HG03432 (cell line): ENCODE results near the gene ZCCHC14.

ENCODE experiments used
- ATAC-seq: cut with Tn5 transposase; IDR thresholded peaks from one replicate; pipeline ENCODE4 v1.9.1; 2021; ENCODE audit warnings: mild to moderate bottlenecking, moderate library complexity; ENCODE audit not compliant: unreplicated experiment

Gene ZCCHC14

GRCh38 chr16:87435372-87436224 is 57.2 kb downstream of the ZCCHC14 start:
- no peak for ATAC-seq

- ATAC-seq, result no peak
Measured at GRCh38 chr16:87434146-87434667, 58.6 kb downstream of the ZCCHC14 start.

DNA sequence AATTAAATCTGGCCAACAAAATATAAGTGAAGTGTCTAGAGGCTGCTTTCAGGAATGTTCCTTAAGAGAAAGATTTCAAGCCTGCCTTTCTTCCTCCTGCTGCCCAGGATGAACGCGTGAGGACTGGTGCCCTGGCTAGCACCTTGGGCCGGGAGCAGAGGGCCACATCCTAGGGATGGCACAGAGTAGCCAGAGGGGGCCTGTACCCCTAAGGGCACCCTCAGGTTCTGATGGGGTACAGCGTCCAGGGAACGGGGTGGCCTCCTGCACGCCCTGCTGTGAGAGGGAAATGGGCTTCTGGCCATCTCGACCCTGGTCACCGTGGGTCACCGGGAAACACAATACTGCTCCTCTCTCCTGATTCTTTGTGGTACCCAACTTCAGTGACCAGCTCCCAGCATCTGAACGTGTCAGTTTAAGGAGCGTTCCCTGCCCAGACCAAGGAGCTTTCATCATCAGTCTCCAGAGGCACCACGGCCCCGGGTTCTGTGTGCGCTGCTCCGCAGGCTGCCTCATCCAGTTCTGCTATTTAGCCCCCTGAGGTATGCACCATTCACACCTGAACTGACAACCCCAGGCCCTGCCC is 60.4 kb downstream of the ZCCHC14 start:
- ATAC-seq, result no peak

GRCh38 chr16:87431926-87432325 is 60.9 kb downstream of the ZCCHC14 start:
- no peak for ATAC-seq

GRCh38 chr16:87426423-87427215 is 66.2 kb downstream of the ZCCHC14 start:
- ATAC-seq, result no peak

DNA sequence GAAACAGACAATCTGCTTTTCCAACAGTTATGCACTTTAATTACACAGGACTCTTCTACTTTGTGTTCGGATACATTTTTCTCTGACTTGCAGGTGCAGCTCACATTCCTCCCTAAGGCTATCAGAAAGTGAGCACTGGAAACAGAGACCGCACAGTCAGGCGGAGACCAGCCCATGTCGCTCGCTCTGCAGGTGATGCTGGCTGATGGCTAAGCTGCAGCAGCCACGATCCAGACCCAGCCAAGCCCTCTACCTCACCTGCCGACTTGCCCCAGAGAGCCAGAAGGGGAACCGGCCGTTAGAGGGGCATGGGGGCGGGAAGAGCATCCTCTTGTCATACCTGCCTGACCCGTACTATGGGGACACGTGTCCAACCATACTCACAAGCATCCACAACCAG is 66.9 kb downstream of the ZCCHC14 start:
- ATAC-seq, result no peak

DNA sequence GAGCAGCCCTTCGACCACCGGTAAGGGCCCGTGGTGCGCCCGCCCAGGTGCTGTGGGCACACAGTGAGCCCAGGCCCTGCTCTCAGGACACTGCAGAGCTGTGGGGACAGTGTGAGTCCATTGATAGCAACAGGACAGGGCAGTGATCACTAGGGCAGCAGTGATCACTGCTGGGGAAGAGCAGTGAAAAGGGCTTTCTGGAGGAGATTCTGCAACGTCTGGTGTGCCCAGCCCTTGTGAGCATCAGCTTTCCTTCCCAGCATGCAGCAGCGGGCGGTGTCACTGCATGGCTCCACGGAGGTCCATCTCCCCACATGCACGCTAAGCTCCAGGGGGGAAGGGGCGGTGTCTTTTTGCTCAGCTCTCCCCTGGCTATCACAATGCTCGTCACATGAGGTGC is 68.6 kb downstream of the ZCCHC14 start:
- no peak for ATAC-seq

DNA sequence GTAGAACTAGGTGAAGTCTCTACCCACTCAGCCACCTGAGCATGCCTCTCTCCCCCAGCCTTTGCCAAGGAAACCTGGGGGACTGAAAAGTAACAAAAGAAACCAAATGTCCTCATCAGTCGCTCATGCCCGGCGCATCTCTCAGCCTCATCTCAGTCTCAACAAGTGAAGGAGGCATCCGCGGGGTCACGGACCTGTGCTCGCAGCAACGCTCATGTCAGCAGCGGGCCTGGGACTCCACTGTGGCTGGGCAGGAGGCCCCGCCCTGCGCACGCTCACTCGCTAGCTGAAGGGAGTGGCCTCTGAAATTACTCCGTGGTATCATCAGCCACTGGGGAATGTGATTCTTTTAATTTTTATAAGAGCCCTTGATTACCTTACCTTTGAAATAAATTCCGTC is 69.4 kb downstream of the ZCCHC14 start:
- no peak for ATAC-seq

GRCh38 chr16:87422106-87422505 is 70.7 kb downstream of the ZCCHC14 start:
- no peak for ATAC-seq

GRCh38 chr16:87421003-87421912 is 71.6 kb downstream of the ZCCHC14 start:
- no peak for ATAC-seq

DNA sequence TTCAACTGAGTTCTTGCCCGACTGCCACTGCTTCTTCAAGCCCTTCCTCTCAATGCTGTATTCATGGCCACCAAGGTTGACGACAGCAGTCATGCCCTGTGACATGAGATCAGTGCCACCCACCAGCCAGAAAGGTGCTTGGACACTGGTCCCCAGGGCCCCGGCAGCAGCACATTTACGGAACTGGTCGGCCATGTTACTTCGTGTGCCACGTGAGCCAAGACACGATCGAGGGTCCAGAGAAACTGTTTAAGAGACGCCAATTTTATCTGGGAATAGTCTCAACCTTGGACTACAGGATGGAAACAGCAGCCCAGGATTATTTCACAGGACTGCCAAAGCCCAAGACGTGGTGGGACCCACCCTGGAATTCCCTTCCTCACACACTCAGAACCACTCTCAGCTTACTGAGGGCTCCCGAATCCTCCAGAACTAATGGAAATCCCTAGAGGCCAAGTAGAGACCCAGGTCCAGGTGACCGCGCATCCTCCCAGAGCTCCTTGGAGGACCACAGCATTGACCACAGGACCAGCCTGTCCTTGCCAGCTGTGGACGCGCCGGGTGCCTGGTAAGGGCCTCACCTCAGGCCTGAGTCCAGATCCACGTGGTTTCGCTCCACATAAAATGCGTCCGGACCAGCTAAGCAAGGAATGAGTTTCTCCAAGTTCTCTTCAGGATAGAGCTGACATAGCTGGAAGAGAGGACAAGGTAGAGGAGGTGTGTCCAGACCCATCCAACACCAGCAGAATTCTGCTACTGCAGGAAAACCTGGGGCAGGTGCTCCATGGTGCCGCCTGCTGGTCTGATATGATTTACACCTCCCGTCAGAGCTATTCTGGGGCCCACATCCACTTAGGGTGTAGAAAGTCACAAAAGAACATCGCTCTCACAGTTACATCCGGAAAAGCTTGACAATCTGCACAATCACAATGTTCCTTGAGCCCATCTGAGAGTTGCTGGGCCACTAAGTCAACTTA is 72.5 kb downstream of the ZCCHC14 start:
- no peak for ATAC-seq

GRCh38 chr16:87418644-87419043 is 74.2 kb downstream of the ZCCHC14 start:
- no peak for ATAC-seq

DNA sequence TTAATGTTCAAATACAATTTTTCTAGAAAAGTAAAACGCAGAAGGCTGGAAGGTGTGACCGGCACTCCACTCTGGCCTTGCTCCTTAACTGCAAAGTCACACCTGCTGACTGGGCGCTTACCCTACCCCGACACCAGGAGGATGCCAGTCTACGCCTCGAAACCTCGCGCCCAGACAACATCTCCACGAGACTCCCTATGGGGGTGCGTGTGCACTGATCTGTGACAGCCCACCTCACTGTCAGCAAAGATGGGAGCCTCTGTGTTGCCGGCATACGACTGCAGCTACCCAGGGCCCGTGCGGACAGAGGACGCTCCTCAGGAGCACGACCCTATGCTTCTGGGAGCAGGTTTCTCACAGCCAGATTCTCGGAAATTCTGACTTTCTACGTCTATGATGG is 74.6 kb downstream of the ZCCHC14 start:
- no peak for ATAC-seq

GRCh38 chr16:87417528-87417910 is 75.3 kb downstream of the ZCCHC14 start:
- no peak for ATAC-seq

DNA sequence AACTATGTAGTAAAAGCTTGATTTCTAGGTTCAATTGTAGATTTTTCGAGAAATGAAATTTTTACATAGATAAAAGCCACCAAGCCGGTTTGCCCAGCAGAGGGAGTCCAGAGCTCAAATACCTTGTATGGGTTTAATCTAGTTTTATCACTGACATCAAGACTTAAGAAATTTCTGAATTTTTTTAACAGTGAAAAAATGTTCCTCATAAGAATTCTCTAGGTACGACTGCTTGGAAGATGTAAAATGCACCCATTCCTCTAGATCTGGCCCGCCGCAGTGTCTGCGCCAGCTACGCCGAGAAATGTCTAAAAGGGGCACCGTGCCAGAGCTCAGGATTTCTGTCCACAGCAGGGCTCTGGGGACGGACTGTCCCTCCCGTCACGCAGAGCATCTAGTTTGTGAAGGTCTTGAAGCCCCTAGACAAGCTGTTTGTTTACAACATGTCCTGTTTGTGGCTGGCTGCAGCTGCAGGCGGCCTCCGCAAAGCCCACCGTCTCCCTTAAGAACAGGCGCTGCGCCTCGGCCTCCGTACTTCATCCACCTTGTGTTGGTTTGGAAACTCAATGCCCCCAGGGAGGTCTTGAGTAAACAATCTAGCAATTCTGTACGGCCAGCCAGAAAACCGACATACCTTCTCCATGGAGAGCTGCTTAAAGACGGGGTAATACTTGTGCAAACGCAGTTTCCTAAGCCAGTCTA is 75.8 kb downstream of the ZCCHC14 start:
- no peak for ATAC-seq

DNA sequence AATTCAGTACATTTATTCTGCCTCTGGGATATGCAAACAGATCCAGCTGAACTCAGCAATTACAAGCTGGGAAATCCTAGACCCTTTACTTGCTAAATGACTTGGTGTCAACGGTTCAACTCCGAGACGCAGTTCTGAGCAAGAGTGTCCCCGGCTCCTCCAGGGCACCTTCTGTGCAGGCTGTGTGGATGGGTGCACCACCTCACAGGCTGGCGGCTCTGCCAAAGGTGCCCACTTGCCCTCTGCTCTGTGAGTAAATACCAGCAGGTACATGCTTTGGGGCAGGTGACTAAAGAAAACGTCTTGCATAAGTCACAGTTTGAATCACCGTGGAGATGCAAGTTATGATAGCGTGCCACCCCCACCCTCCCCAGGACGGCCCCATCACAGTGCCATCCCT is 77.4 kb downstream of the ZCCHC14 start:
- no peak for ATAC-seq

GRCh38 chr16:87414251-87414680 is 78.6 kb downstream of the ZCCHC14 start:
- ATAC-seq, result no peak

GRCh38 chr16:87412996-87413421 is 79.8 kb downstream of the ZCCHC14 start:
- no peak for ATAC-seq
